HG02943 (cell line): ENCODE measurements around the gene BRPF1.

Source experiments
- ATAC-seq: cut with Tn5 transposase; IDR thresholded peaks from one replicate; pipeline ENCODE4 v1.9.1; 2021; ENCODE audit warnings: mild to moderate bottlenecking, low read depth, moderate library complexity; ENCODE audit not compliant: unreplicated experiment

The BRPF1 gene

GRCh38 chr3:9701711-9702110 lies 29.8 kb upstream of the BRPF1 start:
- no peak for ATAC-seq

GRCh38 chr3:9703240-9703639 lies 28.3 kb upstream of the BRPF1 start:
- no peak for ATAC-seq

GRCh38 chr3:9703736-9704346 lies 27.7 kb upstream of the BRPF1 start, which contains the start of gene CPNE9:
Gene CPNE9 (plus strand): TSS chr3:9703833. CDS start chr3:9703997, 164 bp downstream.
- no peak for ATAC-seq

- ATAC-seq = no peak
Measured at GRCh38 chr3:9704347-9705322, 26.9 kb upstream of the BRPF1 start.

GRCh38 chr3:9710174-9710739 lies 21.3 kb upstream of the BRPF1 start:
- no peak for ATAC-seq

- no peak for ATAC-seq
Measured at GRCh38 chr3:9712415-9712814, 19.1 kb upstream of the BRPF1 start.

GRCh38 chr3:9713142-9713541 lies 18.4 kb upstream of the BRPF1 start:
- ATAC-seq = no peak

- no peak for ATAC-seq
Measured at GRCh38 chr3:9715136-9715535, 16.4 kb upstream of the BRPF1 start.

GRCh38 chr3:9715764-9716437 lies 15.6 kb upstream of the BRPF1 start:
- no peak for ATAC-seq

GRCh38 chr3:9716801-9717555 lies 14.6 kb upstream of the BRPF1 start:
- ATAC-seq = no peak

GRCh38 chr3:9717563-9717962 lies 14.0 kb upstream of the BRPF1 start:
- no peak for ATAC-seq

GRCh38 chr3:9718118-9718517 lies 13.4 kb upstream of the BRPF1 start:
- no peak for ATAC-seq

- no peak for ATAC-seq
Measured at GRCh38 chr3:9721015-9721699, 10.4 kb upstream of the BRPF1 start.

GRCh38 chr3:9721700-9722060 lies 9.9 kb upstream of the BRPF1 start:
- no peak for ATAC-seq

GRCh38 chr3:9725775-9726515 lies 5.6 kb upstream of the BRPF1 start:
- no peak for ATAC-seq

GRCh38 chr3:9727041-9727595 lies 4.4 kb upstream of the BRPF1 start:
- ATAC-seq = no peak

- no peak for ATAC-seq
Measured at GRCh38 chr3:9727743-9728142, 3.8 kb upstream of the BRPF1 start.

- no peak for ATAC-seq
Measured at GRCh38 chr3:9729419-9729818, 2.1 kb upstream of the BRPF1 start.
